Subcutaneous adipose tissue (tissue), 4 donors: ENCODE measurements around the gene DGUOK. TPM values are rescaled to one million over a fixed set of nuclear protein-coding genes. Genes with fewer than 3 reads are reported as not detected.

Source experiments
- CTCF ChIP-seq: fragments of 450-650 bp; IDR thresholded peaks from one replicate; pipeline ENCODE4 v1.5.1; 2016; ENCODE audit warnings: low read depth, mild to moderate bottlenecking, control low read depth, antibody characterized with exemption, moderate library complexity
- total RNA-seq, 4 donors: library from RNA; depleted of rRNA; stranded (reverse); fragments of >200 nt; gene quantifications; one replicate each; pipeline ENCODE4 v1.1.0, GENCODE V29; 2016

Gene DGUOK
- total RNA-seq, 4 donors from 2014 or later = 34.8 to 54.0 (median 45.8) TPM

GRCh38 chr2:73919596-73920228 is 7.0 kb upstream of the DGUOK start:
- no peak for TF ChIP-seq CTCF

GRCh38 chr2:73920577-73921545 is 5.8 kb upstream of the DGUOK start:
- no peak for TF ChIP-seq CTCF

- TF ChIP-seq CTCF = no peak
Measured at GRCh38 chr2:73921581-73921980, 5.1 kb upstream of the DGUOK start.

GRCh38 chr2:73922681-73923080 is 4.0 kb upstream of the DGUOK start:
- no peak for TF ChIP-seq CTCF

GRCh38 chr2:73925033-73925704 is 1.5 kb upstream of the DGUOK start:
- no peak for TF ChIP-seq CTCF

GRCh38 chr2:73925853-73926492 is 707 bp upstream of the DGUOK start:
- no peak for TF ChIP-seq CTCF
